PFSK-1 (cell line): ENCODE results near the gene MXD1.

Experiments
- FOXP2 ChIP-seq: optimal IDR thresholded peaks from 2 replicates; pipeline ENCODE3; 2011; ENCODE audit warnings: borderline replicate concordance, control low read depth, inconsistent platforms; ENCODE audit not compliant: insufficient read depth; ENCODE audit errors: extremely low read length, extremely low read depth
- POLR2AphosphoS5 ChIP-seq: IDR thresholded peaks from 2 replicates; pipeline ENCODE4 v1.6.1; 2012; ENCODE audit warnings: low read depth, mild to moderate bottlenecking, control low read depth, low read length, moderate library complexity
- REST ChIP-seq, 2 experiments: IDR thresholded peaks; 2 replicates each; pipeline versions ENCODE4 v1.6.1 to v1.8.0; 2011 to 2012; ENCODE audit warnings: low read depth in 2 of 2, low read length in 2 of 2, control low read depth in 1 of 2, inconsistent platforms in 1 of 2, mild to moderate bottlenecking in 1 of 2, moderate library complexity in 1 of 2; ENCODE audit not compliant: insufficient read depth in 1 of 2
- SIN3A ChIP-seq: IDR thresholded peaks from 2 replicates; pipeline ENCODE4 v1.6.1; 2012; ENCODE audit warnings: mild to moderate bottlenecking, low read length, moderate library complexity, borderline replicate concordance; ENCODE audit not compliant: insufficient read depth
- TAF1 ChIP-seq: IDR thresholded peaks from 2 replicates; pipeline ENCODE4 v1.6.1; 2012; ENCODE audit warnings: low read length, control low read depth, borderline replicate concordance; ENCODE audit not compliant: insufficient read depth

- TF ChIP-seq REST (IDR thresholded peaks at IDR 0.05; ENCODE audit: insufficient read depth in 1 of 2, low read depth in 2 of 2, low read length in 2 of 2) (no peak), POLR2AphosphoS5 (no peak), TAF1 (no peak), SIN3A (no peak), FOXP2 (no peak)
Measured at GRCh38 chr2:69950241-69950640, 35.3 kb downstream of the MXD1 start.
